AG09319 (cell line): ENCODE data around the gene GRID1.

ENCODE experiments used
- DNase-seq: peaks from one replicate; pipeline ENCODE4 v3.0.0-alpha.2; 2010; ENCODE audit warnings: low read depth; ENCODE audit errors: extremely low read depth
- TF ChIP-seq, protein P1 (sequence below): IDR thresholded peaks from 2 replicates; pipeline ENCODE4 v1.5.1; 2011; ENCODE audit warnings: low read depth, mild to moderate bottlenecking, inconsistent platforms, low read length, moderate library complexity

The GRID1 gene

DNA sequence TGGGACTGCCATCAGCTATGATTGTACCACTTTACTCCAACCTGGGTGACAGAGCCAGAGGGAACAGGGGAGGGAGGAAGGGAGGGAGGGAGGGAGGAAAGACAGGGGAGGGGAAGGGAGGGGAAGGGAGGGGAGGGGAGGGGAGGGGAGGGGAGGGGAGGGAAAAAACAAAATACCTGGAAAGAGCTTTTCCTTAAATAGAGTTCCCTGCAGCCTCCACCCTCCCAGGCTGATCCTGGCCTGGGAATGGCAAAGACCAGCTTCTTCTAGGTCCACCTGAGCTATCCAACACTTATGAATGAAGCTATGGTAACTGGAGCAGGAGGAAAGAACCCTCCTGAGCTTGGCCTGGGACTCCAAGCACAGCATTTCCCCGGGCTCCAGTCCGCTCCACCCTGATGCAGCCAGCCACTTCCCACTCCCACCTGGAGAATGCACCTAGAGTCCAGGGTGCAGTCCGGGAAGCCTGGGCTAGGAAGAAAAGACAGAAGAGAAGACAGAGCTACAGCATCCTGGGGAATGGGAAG, 66.1 kb downstream of the GRID1 start:
- TF ChIP-seq, protein P1, sequence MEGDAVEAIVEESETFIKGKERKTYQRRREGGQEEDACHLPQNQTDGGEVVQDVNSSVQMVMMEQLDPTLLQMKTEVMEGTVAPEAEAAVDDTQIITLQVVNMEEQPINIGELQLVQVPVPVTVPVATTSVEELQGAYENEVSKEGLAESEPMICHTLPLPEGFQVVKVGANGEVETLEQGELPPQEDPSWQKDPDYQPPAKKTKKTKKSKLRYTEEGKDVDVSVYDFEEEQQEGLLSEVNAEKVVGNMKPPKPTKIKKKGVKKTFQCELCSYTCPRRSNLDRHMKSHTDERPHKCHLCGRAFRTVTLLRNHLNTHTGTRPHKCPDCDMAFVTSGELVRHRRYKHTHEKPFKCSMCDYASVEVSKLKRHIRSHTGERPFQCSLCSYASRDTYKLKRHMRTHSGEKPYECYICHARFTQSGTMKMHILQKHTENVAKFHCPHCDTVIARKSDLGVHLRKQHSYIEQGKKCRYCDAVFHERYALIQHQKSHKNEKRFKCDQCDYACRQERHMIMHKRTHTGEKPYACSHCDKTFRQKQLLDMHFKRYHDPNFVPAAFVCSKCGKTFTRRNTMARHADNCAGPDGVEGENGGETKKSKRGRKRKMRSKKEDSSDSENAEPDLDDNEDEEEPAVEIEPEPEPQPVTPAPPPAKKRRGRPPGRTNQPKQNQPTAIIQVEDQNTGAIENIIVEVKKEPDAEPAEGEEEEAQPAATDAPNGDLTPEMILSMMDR, result no peak
- no peak for DNase-seq

DNA sequence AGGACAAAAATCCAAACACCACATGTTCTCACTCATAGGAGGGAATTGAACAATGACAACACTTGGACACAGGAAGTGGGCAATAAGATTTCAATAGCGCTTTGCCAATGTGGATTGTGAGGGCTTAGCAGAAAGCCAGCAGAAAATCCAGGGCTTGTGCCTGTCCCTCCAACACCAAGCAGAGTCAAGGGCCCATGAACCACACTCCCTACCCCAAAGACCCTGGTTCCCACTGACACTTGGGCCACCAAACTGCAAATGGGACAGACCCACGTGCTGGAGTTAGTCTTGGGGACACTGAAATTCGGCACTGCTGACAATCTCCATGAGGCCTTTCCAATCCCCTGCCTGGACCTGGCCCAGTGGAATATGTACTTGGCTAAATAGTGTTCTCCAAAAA, 67.0 kb downstream of the GRID1 start:
- DNase-seq, result no peak

DNA sequence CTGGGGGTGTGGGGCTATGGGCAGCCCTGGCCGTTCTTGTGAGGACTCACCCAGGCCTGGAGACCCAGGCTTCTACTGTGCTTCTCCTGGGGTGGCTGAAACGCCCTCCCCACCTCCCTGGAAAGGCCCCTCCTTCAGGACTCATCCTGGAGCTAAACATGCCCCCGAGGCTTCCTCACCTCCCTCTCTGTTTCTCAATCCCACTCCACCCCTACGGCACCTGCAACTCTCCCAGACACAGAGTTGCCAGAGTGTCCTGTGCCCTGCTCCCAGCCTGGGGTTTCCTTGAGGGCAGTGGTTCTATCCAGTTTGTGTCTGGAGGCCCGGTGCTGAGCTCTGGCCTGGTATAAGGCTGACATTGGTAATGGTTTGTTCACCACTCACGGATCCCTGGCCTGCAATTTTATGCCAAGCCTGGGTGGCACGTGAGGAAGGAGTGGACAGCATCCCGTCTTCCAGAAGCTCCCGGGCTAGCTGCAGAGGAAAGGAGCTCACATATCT, 68.0 kb downstream of the GRID1 start:
- TF ChIP-seq, protein P1, result no peak

More for the DNA sequence above, 67.0 kb downstream of the GRID1 start:
- TF ChIP-seq, protein P1, result no peak

DNA sequence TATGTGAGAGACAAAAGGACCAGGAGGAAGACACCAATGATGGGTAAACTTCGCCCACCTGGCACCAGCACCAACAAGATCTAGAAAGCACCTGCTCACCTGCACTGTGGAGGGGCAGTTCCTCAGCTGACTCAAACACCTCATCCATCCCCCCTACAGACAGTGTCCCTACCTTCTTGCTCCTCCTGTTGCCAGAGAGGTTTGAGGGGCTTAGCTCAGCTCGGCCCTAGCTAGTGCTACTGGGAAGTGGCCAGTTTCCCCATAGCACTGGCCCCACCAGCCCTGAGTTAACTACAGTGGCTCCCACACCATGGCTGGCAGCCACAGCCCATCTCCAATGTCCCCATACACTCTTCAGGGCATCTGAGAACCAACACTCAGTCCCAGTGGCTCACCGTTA, 70.8 kb downstream of the GRID1 start:
- DNase-seq, result no peak
- TF ChIP-seq, protein P1, result no peak

More for the DNA sequence above, 68.0 kb downstream of the GRID1 start:
- DNase-seq, result no peak

DNA sequence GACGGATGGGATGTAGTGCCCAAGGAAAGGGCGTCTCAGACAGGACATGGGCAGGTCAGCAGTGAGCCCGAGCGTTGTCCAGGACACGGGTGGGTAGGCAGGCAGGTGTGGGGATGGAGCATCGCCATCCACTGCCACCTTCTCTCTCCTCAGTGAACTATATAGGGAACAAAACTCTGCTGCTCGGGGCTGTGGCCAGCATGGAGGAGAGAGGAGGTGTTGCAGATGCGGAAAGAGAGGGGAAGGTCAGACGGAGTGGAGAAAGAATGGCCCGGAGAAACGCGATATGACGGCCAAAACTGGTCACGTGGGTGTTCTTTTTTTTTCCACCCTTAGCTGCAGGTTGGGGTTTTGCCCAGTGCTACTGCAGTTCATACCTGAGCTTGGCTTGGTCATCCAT, 71.2 kb downstream of the GRID1 start:
- no peak for DNase-seq
- TF ChIP-seq, protein P1, result no peak

DNA sequence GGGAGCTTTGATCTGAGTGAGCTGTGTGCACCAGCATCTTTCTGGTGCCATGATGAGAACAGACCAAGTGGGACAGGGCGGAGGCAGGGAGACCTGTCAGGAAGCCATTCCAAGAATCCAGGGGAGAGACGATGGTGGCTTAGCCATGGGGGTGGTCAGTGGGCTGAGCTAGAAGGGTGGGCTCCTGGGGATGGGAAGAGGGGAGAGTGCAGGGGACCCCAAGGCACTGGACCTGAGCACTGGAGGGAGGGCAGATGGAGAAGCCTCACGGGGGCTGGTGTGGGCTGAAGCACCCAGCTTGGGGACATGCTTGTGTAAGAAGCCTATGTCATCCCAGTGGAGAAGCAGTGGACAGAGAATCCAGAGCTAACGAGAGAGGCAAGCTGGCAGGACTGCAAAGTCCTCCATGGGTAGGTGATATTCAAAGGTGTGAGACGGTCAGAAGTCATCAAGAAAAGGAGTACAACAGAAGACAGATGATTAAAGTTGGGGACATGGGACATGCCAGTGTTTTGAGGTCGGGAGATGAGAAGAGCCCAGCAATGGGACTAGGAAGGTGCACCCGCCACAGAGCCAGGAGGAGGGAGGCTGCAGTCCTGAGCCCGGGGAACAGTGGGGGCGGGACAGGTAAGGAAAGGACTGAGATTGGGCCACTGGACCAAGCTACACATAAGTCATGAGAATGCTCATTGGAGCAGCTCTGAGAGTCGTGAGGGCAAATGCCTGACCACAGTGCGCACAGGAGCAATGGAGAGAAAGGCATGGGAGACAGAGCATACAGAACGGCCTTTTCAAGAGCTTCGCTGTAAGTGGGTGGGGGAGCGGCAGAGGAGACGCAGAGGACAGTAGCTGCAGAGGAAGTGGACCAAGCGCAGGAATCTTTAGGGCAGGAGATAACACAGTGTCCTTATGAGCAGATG, 72.0 kb downstream of the GRID1 start:
- no peak for DNase-seq
- TF ChIP-seq, protein P1, result no peak

DNA sequence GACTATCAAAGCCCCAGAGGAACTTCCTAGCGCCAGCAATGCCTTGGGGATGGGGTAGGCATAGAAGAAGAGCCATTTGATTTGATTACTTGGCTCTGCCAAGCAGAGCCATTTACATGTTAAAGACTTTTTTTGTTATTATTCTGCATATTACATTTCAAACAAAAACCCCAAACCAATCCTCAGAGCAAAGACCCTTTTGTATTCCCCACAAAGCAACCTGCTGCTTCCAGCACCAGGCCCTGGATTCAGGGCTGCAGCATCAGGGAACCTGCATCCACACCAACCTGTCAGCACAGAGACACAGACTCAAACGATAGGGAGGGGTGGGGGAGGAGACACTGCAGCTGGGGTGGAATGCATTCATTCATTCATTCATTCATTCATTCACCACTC, 73.2 kb downstream of the GRID1 start:
- DNase-seq, result no peak
- TF ChIP-seq, protein P1, result no peak
